Measurements from ENCODE around the gene MED27. TPM values are rescaled to one million over a fixed set of nuclear protein-coding genes. Genes with fewer than 3 reads are reported as not detected.

The MED27 gene
- total and polyA plus RNA-seq, 2 experiments from 2014 or later: 17.2 to 32.1 TPM

DNA sequence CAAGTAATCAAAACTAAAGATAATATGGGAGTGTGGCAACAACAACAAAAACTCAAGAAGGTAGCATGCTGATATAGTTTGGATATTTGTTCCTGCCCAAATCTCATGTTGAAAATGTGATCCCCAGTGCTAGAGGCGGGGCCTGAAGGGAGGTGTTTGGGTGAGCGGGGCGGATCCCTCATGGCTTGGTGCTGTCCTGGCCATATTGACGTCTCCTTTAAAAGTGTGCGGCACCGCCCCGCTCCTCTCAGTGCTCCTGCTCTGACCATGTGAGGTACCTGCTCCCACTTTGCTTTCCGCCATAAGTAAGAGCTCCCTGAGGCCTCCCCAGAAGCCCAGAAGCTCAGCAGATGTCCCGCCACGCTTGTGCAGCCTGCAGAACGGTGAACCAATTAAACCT, 25.6 kb downstream of the MED27 start:
- Histone ChIP-seq H2AFZ (no peak overlapping the region), H4K20me1 (ENCODE audit: insufficient read depth, poor library complexity, severe bottlenecking) (peaks cover 17% of the 10 kb centered on the region), H3K9me2 (replicated peaks; ENCODE audit: insufficient read depth) (no peaks in the 10 kb centered on the region), H3K36me3 (replicated peaks; ENCODE audit: insufficient read depth, low read depth) (no peaks in the 10 kb centered on the region), H3K4me1 (ENCODE audit: insufficient read depth) (no peaks in the 10 kb centered on the region), H3K27me3 (no peaks in the 10 kb centered on the region), H3K4me3 (no peak overlapping the region), H3K9me3 (ENCODE audit: low read depth) (no peaks in the 10 kb centered on the region), H3K79me2 (peaks cover 56% of the 10 kb centered on the region), H3K4me2 (no peak overlapping the region), H3K27ac (no peak overlapping the region)
- 89% methylated on average over 11 of the region's 11 CpGs for WGBS (ENCODE audit: low lambda C conversion rate, missing lambda C conversion rate)
- TF ChIP-seq EZH2 (IDR thresholded peaks at IDR 0.05; ENCODE audit: borderline replicate concordance): no peak
- TF ChIP-seq, protein P1, sequence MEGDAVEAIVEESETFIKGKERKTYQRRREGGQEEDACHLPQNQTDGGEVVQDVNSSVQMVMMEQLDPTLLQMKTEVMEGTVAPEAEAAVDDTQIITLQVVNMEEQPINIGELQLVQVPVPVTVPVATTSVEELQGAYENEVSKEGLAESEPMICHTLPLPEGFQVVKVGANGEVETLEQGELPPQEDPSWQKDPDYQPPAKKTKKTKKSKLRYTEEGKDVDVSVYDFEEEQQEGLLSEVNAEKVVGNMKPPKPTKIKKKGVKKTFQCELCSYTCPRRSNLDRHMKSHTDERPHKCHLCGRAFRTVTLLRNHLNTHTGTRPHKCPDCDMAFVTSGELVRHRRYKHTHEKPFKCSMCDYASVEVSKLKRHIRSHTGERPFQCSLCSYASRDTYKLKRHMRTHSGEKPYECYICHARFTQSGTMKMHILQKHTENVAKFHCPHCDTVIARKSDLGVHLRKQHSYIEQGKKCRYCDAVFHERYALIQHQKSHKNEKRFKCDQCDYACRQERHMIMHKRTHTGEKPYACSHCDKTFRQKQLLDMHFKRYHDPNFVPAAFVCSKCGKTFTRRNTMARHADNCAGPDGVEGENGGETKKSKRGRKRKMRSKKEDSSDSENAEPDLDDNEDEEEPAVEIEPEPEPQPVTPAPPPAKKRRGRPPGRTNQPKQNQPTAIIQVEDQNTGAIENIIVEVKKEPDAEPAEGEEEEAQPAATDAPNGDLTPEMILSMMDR (IDR thresholded peaks at IDR 0.05; ENCODE audit: poor library complexity): no peak
- TF ChIP-seq EZH2phosphoT487 (IDR thresholded peaks at IDR 0.05; ENCODE audit: low read depth, severe bottlenecking, unreplicated experiment): no peak
- no peak for DNase-seq (ENCODE audit: low spot score)

DNA sequence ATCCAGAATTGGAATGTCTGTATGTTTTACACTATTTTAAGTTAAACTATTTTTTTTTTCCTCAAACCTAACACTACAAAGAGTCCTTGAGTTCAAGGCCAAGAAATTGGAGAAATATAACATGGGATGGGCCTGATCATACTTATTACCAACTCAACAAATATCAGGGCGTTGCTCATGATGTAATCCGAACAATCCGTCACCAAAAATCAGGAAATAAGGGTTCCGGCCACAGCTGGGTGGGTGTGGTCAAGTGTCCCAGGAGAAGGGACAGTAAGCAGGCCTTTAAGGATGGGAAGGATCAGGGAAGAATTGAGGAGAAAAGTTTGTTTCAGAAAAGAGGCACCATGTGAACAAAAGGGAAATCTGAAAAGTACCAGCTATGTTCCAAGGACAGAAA, 29.8 kb downstream of the MED27 start:
- DNase-seq (ENCODE audit: low spot score): no peak
- Histone ChIP-seq H3K4me1 (ENCODE audit: insufficient read depth) (no peaks in the 10 kb centered on the region), H3K36me3 (replicated peaks; ENCODE audit: insufficient read depth, low read depth) (no peaks in the 10 kb centered on the region), H2AFZ (no peak overlapping the region), H4K20me1 (ENCODE audit: insufficient read depth, poor library complexity, severe bottlenecking) (peaks cover 15% of the 10 kb centered on the region), H3K79me2 (peaks cover 41% of the 10 kb centered on the region), H3K4me2 (no peak overlapping the region), H3K9me3 (ENCODE audit: low read depth) (no peaks in the 10 kb centered on the region), H3K27ac (no peak overlapping the region), H3K9me2 (replicated peaks; ENCODE audit: insufficient read depth) (no peaks in the 10 kb centered on the region), H3K4me3 (no peak overlapping the region), H3K27me3 (no peaks in the 10 kb centered on the region)
- 91% methylated on average over 4 of the region's 4 CpGs for WGBS (ENCODE audit: low lambda C conversion rate, missing lambda C conversion rate)
- TF ChIP-seq EZH2phosphoT487 (IDR thresholded peaks at IDR 0.05; ENCODE audit: low read depth, severe bottlenecking, unreplicated experiment) (no peak), EZH2 (IDR thresholded peaks at IDR 0.05; ENCODE audit: borderline replicate concordance) (no peak)
- TF ChIP-seq, protein P1 (IDR thresholded peaks at IDR 0.05; ENCODE audit: poor library complexity): no peak

DNA sequence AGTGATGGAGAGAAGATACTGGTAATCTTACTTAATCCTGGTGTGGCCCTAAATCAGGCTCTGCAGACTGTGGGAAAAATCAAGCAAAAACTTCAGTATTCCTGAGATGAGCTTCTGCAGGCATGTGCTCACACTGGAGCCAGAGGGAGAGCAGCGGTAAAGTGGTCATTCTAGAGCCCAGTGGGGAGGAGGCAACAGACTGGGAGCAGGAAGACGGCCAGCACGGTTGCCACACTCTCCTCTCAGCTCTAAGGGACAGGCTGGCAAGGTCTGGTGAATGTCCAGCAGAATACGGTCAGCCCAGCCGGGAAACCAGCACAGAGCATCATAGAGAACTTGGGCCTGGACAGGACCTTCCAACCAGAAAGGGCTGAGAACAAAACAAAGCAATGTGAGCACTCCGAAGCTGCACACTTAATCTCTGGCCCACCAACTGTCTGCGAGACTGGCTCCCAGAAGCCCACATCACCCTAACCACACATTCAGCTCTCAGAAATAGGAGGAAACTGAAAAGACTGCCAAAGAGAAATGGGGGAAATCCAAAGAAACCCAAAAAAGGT, 30.3 kb downstream of the MED27 start:
- TF ChIP-seq EZH2phosphoT487 (IDR thresholded peaks at IDR 0.05; ENCODE audit: low read depth, severe bottlenecking, unreplicated experiment): no peak
- TF ChIP-seq EZH2 (IDR thresholded peaks at IDR 0.05; ENCODE audit: borderline replicate concordance): no peak
- TF ChIP-seq, protein P1 (IDR thresholded peaks at IDR 0.05; ENCODE audit: poor library complexity): no peak
- Histone ChIP-seq H3K9me3 (ENCODE audit: low read depth) (no peaks in the 10 kb centered on the region), H3K79me2 (peaks cover 44% of the 10 kb centered on the region), H3K4me1 (ENCODE audit: insufficient read depth) (no peaks in the 10 kb centered on the region), H2AFZ (no peak overlapping the region), H3K4me3 (no peak overlapping the region), H3K36me3 (replicated peaks; ENCODE audit: insufficient read depth, low read depth) (no peaks in the 10 kb centered on the region), H4K20me1 (ENCODE audit: insufficient read depth, poor library complexity, severe bottlenecking) (peaks cover 15% of the 10 kb centered on the region), H3K27me3 (no peaks in the 10 kb centered on the region), H3K4me2 (no peak overlapping the region), H3K9me2 (replicated peaks; ENCODE audit: insufficient read depth) (no peaks in the 10 kb centered on the region), H3K27ac (no peak overlapping the region)
- no peak for DNase-seq (ENCODE audit: low spot score)
- 78% methylated on average over 7 of the region's 7 CpGs for WGBS (ENCODE audit: low lambda C conversion rate, missing lambda C conversion rate)

Measured in hepatocyte (in vitro differentiated cells).